ENCODE data around the gene OR56A5. TPM values are rescaled to one million over a fixed set of nuclear protein-coding genes. Genes with fewer than 3 reads are reported as not detected.

The OR56A5 gene
- total and polyA plus RNA-seq, 8 donors = not detected

DNA sequence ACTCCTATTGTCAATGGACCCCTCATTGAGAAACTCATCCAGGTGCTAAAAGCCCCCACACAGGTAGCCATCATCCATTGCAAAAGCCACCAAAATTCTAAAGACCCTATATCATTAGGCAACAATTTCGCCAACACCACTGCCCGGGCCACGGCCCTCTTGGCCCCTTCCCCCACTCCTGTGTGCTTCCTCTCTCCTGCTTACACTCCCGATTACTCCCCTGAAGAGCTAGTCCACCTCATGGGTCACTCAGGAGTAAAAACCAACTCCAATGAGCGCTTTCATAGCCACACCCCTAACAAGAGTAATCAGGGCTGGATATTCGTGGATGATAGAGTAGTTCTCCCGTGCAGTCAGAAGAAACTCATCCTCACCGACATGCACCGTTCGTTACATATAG, 35.2 kb downstream of the OR56A5 start:
- Histone ChIP-seq H3K9me3 (peaks cover 0 to 55% (median 19%) of the 10 kb centered on the region in 4 donors), H3K36me3 (no peaks in the 10 kb centered on the region), H3K27ac (no peak overlapping the region), H3K4me3 (no peak overlapping the region), H3K4me1 (no peaks in the 10 kb centered on the region), H3K27me3 (no peaks in the 10 kb centered on the region)
- DNase-seq = no peak
- 81 to 93% (median 92%) methylated on average over 10 of the region's 10 CpGs for WGBS, 5 donors
- TF ChIP-seq EP300 (IDR thresholded peaks at IDR 0.05) (no peak), POLR2A (IDR thresholded peaks at IDR 0.05) (no peak), POLR2AphosphoS5 (IDR thresholded peaks at IDR 0.05) (no peak)
- TF ChIP-seq, protein P1, sequence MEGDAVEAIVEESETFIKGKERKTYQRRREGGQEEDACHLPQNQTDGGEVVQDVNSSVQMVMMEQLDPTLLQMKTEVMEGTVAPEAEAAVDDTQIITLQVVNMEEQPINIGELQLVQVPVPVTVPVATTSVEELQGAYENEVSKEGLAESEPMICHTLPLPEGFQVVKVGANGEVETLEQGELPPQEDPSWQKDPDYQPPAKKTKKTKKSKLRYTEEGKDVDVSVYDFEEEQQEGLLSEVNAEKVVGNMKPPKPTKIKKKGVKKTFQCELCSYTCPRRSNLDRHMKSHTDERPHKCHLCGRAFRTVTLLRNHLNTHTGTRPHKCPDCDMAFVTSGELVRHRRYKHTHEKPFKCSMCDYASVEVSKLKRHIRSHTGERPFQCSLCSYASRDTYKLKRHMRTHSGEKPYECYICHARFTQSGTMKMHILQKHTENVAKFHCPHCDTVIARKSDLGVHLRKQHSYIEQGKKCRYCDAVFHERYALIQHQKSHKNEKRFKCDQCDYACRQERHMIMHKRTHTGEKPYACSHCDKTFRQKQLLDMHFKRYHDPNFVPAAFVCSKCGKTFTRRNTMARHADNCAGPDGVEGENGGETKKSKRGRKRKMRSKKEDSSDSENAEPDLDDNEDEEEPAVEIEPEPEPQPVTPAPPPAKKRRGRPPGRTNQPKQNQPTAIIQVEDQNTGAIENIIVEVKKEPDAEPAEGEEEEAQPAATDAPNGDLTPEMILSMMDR (IDR thresholded peaks at IDR 0.05) = no peak
- intact Hi-C loops (cut with DNase I; ENCODE audit: low total_unique reads) = no loop called here

DNA sequence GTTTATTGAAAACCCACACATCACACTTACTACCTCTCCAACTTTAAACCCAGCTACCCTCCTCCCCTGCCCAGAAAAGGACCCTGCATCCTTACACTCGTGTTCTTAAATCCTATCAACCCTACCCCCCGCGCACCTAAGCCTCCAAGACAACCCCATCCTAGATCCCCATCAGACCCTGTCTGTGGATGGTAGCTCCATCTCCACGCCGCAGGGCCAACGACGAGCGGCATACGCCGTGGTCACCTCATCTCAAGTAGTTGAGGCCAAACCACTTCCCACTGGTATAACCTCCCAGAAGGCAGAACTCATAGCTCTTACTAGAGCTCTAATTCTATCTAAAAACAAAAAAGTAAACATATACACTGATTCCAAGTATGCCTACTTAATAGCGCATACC, 35.6 kb downstream of the OR56A5 start:
- 93 to 96% (median 95%) methylated on average over 11 of the region's 11 CpGs for WGBS, 5 donors
- Histone ChIP-seq H3K27me3 (no peaks in the 10 kb centered on the region), H3K36me3 (no peaks in the 10 kb centered on the region), H3K4me1 (no peaks in the 10 kb centered on the region), H3K4me3 (no peak overlapping the region), H3K9me3 (peaks cover 0 to 58% (median 19%) of the 10 kb centered on the region in 4 donors), H3K27ac (no peak overlapping the region)
- intact Hi-C loops (cut with DNase I; ENCODE audit: low total_unique reads) = no loop called here
- TF ChIP-seq EP300 (IDR thresholded peaks at IDR 0.05) (no peak), POLR2AphosphoS5 (IDR thresholded peaks at IDR 0.05) (no peak), POLR2A (IDR thresholded peaks at IDR 0.05) (no peak)
- TF ChIP-seq, protein P1 (IDR thresholded peaks at IDR 0.05) = no peak
- DNase-seq = no peak

DNA sequence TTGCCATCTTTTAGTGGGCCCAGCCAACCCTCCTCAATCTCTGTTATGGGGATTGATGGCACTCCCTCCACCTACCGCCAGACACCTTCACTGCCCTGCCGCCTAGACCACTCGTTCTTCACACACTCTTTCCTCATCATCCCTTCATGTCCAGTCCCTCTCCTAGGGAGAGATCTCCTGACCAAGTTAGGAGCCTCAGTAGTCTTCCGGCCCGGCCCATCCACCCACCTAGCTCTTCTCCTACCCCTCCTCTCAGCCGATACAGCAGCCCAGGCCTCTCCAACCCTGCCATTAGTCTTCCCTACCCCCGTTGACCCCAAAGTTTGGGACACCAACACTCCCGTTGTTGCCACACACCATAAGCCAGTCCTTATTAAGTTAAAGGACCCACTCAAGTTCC, 37.2 kb downstream of the OR56A5 start:
- Histone ChIP-seq H3K27me3 (no peaks in the 10 kb centered on the region), H3K27ac (no peak overlapping the region), H3K4me3 (no peak overlapping the region), H3K9me3 (peaks cover 0 to 50% (median 18%) of the 10 kb centered on the region in 4 donors), H3K4me1 (no peaks in the 10 kb centered on the region), H3K36me3 (no peaks in the 10 kb centered on the region)
- 91 to 94% (median 92%) methylated on average over 8 of the region's 8 CpGs for WGBS, 5 donors
- TF ChIP-seq POLR2AphosphoS5 (IDR thresholded peaks at IDR 0.05) = no peak
- no peak for TF ChIP-seq EP300 (IDR thresholded peaks at IDR 0.05)
- no peak for TF ChIP-seq POLR2A (IDR thresholded peaks at IDR 0.05)
- TF ChIP-seq, protein P1 (IDR thresholded peaks at IDR 0.05) = no peak
- intact Hi-C loops (cut with DNase I; ENCODE audit: low total_unique reads) = no loop called here
- no peak for DNase-seq

DNA sequence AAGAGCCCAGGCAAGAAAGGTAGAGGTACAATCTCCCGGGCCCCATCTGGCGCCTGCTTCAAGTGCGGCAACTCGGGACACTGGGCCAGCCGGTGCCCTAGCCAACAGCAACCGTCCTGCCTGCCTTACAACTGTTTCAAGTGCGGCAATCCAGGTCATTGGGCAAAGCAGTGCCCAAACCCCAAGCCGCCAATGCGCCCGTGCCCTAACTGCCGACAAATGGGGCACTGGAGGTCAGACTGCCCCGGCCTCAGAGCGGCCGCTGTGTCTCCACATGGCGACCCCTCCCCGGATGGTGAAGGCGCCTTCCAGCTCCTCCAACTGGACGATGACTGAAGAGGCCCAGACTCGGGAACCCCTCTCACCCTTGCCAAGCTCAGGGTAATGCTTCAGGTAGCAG, 37.7 kb downstream of the OR56A5 start:
- Histone ChIP-seq H3K36me3 (no peaks in the 10 kb centered on the region), H3K4me1 (no peaks in the 10 kb centered on the region), H3K9me3 (peaks cover 0 to 50% (median 17%) of the 10 kb centered on the region in 4 donors), H3K27ac (no peak overlapping the region), H3K4me3 (no peak overlapping the region), H3K27me3 (no peaks in the 10 kb centered on the region)
- TF ChIP-seq POLR2AphosphoS5 (IDR thresholded peaks at IDR 0.05) = no peak
- TF ChIP-seq, protein P1 (IDR thresholded peaks at IDR 0.05) = no peak
- no peak for DNase-seq
- intact Hi-C loops (cut with DNase I; ENCODE audit: low total_unique reads) = no loop called here
- WGBS, 5 donors = 89 to 94% (median 90%) methylated on average over 12 to 19 of the region's 19 CpGs

Measured in stomach (tissue), 9 donors.